Prostate gland (tissue), 2 donors: ENCODE data around the gene VPS16.

Source experiments
- CTCF ChIP-seq, 4 experiments: fragments of 200-600 bp in 2 of 4; fragments of 450-650 bp in 2 of 4; sonication (generic) in 2 of 4; IDR thresholded peaks; 1 replicate in 3 of 4; 2 replicates in 1 of 4; pipeline ENCODE4 v1.5.1; 2016 to 2019; ENCODE audit warnings: antibody characterized with exemption in 4 of 4, mild to moderate bottlenecking in 2 of 4, moderate library complexity in 2 of 4
- POLR2A ChIP-seq: fragments of 450-650 bp; IDR thresholded peaks from one replicate; pipeline ENCODE4 v1.6.1; 2016; ENCODE audit warnings: antibody characterized with exemption, mild to moderate bottlenecking
- POLR2AphosphoS5 ChIP-seq: sonication (generic); formaldehyde crosslinking; IDR thresholded peaks from one replicate; pipeline ENCODE4 v1.6.1; 2017; ENCODE audit warnings: antibody characterized with exemption

- TF ChIP-seq POLR2AphosphoS5 (no peak), CTCF (IDR thresholded peaks at IDR 0.05) (no peak), POLR2A (no peak)
Measured at GRCh38 chr20:2866236-2866635, 25.7 kb downstream of the VPS16 start.
